Loucy (cell line): ENCODE data around the gene ZNF423.

ENCODE experiments used
- EZH2phosphoT487 ChIP-seq: fragments of 200-600 bp; IDR thresholded peaks from 2 replicates; pipeline ENCODE4 v1.6.1; 2018; ENCODE audit warnings: antibody characterized with exemption, mild to moderate bottlenecking, moderate library complexity, borderline replicate concordance
- TF ChIP-seq, protein P1 (sequence below): fragments of 200-600 bp; sonication (generic); conservative IDR thresholded peaks from 2 replicates; pipeline ENCODE4 v1.5.1; 2014; ENCODE audit warnings: mild to moderate bottlenecking, antibody characterized with exemption, low read length

GRCh38 chr16:49745311-49745747 lies 110.6 kb downstream of the ZNF423 start:
- TF ChIP-seq, protein P1, sequence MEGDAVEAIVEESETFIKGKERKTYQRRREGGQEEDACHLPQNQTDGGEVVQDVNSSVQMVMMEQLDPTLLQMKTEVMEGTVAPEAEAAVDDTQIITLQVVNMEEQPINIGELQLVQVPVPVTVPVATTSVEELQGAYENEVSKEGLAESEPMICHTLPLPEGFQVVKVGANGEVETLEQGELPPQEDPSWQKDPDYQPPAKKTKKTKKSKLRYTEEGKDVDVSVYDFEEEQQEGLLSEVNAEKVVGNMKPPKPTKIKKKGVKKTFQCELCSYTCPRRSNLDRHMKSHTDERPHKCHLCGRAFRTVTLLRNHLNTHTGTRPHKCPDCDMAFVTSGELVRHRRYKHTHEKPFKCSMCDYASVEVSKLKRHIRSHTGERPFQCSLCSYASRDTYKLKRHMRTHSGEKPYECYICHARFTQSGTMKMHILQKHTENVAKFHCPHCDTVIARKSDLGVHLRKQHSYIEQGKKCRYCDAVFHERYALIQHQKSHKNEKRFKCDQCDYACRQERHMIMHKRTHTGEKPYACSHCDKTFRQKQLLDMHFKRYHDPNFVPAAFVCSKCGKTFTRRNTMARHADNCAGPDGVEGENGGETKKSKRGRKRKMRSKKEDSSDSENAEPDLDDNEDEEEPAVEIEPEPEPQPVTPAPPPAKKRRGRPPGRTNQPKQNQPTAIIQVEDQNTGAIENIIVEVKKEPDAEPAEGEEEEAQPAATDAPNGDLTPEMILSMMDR = no peak
- TF ChIP-seq EZH2phosphoT487 = no peak
